ENCODE data around the gene TYMS.
"Not testable (repeated sequence)": the region's sequence is repeated elsewhere in the genome, so short reads cannot be mapped to it uniquely, and the experiment has no call there.

DNA sequence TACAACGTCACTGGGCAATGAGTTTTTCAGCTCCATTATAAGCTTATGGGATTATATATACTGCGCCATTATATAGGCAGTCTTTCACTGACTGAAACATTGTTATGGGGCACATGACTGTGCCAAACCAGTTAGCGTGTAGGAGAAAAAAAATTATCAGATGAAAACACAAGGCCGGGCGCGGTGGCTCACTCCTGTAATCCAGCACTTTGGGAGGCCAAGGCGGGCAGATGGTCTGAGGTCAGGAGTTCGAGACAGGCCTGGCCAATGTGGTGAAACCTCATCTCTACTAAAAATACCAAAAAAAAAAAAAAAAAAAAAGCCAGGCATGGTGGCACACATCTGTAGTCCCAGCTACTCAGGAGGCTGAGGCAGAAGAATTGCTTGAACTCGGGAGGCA, 25.0 kb downstream of the TYMS start:
- TF ChIP-seq POLR3A (IDR thresholded peaks at IDR 0.05; ENCODE audit: borderline replicate concordance, extremely low read depth, insufficient read depth, insufficient read length); SRF (CRISPR knock-in tag; IDR thresholded peaks at IDR 0.05); FOXJ3 (CRISPR knock-in tag; IDR thresholded peaks at IDR 0.05); ZNF143 (CRISPR knock-in tag; IDR thresholded peaks at IDR 0.05); PHB2 (IDR thresholded peaks at IDR 0.05; ENCODE audit: low read depth); EGR1 (conservative IDR thresholded peaks at IDR 0.05); FOS (IDR thresholded peaks at IDR 0.05; ENCODE audit: extremely low read depth, insufficient read length); NFE2L1 (tag; IDR thresholded peaks at IDR 0.05; ENCODE audit: borderline replicate concordance, low read depth): not testable (repeated sequence)
- TF ChIP-seq, protein P1, sequence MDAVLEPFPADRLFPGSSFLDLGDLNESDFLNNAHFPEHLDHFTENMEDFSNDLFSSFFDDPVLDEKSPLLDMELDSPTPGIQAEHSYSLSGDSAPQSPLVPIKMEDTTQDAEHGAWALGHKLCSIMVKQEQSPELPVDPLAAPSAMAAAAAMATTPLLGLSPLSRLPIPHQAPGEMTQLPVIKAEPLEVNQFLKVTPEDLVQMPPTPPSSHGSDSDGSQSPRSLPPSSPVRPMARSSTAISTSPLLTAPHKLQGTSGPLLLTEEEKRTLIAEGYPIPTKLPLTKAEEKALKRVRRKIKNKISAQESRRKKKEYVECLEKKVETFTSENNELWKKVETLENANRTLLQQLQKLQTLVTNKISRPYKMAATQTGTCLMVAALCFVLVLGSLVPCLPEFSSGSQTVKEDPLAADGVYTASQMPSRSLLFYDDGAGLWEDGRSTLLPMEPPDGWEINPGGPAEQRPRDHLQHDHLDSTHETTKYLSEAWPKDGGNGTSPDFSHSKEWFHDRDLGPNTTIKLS (IDR thresholded peaks at IDR 0.05; ENCODE audit: borderline replicate concordance, low read depth): not testable (repeated sequence)
- TF ChIP-seq, protein P2, sequence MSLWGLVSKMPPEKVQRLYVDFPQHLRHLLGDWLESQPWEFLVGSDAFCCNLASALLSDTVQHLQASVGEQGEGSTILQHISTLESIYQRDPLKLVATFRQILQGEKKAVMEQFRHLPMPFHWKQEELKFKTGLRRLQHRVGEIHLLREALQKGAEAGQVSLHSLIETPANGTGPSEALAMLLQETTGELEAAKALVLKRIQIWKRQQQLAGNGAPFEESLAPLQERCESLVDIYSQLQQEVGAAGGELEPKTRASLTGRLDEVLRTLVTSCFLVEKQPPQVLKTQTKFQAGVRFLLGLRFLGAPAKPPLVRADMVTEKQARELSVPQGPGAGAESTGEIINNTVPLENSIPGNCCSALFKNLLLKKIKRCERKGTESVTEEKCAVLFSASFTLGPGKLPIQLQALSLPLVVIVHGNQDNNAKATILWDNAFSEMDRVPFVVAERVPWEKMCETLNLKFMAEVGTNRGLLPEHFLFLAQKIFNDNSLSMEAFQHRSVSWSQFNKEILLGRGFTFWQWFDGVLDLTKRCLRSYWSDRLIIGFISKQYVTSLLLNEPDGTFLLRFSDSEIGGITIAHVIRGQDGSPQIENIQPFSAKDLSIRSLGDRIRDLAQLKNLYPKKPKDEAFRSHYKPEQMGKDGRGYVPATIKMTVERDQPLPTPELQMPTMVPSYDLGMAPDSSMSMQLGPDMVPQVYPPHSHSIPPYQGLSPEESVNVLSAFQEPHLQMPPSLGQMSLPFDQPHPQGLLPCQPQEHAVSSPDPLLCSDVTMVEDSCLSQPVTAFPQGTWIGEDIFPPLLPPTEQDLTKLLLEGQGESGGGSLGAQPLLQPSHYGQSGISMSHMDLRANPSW (CRISPR knock-in tag; IDR thresholded peaks at IDR 0.05): not testable (repeated sequence)
- TF ChIP-seq, protein P3, sequence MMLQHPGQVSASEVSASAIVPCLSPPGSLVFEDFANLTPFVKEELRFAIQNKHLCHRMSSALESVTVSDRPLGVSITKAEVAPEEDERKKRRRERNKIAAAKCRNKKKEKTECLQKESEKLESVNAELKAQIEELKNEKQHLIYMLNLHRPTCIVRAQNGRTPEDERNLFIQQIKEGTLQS (IDR thresholded peaks at IDR 0.05): not testable (repeated sequence)
- TF ChIP-seq, protein P3 (CRISPR knock-in tag; conservative IDR thresholded peaks at IDR 0.05): not testable (repeated sequence)
- TF ChIP-seq, protein P4, sequence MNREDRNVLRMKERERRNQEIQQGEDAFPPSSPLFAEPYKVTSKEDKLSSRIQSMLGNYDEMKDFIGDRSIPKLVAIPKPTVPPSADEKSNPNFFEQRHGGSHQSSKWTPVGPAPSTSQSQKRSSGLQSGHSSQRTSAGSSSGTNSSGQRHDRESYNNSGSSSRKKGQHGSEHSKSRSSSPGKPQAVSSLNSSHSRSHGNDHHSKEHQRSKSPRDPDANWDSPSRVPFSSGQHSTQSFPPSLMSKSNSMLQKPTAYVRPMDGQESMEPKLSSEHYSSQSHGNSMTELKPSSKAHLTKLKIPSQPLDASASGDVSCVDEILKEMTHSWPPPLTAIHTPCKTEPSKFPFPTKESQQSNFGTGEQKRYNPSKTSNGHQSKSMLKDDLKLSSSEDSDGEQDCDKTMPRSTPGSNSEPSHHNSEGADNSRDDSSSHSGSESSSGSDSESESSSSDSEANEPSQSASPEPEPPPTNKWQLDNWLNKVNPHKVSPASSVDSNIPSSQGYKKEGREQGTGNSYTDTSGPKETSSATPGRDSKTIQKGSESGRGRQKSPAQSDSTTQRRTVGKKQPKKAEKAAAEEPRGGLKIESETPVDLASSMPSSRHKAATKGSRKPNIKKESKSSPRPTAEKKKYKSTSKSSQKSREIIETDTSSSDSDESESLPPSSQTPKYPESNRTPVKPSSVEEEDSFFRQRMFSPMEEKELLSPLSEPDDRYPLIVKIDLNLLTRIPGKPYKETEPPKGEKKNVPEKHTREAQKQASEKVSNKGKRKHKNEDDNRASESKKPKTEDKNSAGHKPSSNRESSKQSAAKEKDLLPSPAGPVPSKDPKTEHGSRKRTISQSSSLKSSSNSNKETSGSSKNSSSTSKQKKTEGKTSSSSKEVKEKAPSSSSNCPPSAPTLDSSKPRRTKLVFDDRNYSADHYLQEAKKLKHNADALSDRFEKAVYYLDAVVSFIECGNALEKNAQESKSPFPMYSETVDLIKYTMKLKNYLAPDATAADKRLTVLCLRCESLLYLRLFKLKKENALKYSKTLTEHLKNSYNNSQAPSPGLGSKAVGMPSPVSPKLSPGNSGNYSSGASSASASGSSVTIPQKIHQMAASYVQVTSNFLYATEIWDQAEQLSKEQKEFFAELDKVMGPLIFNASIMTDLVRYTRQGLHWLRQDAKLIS (CRISPR knock-in tag; IDR thresholded peaks at IDR 0.05): not testable (repeated sequence)
- TF ChIP-seq, protein P5, sequence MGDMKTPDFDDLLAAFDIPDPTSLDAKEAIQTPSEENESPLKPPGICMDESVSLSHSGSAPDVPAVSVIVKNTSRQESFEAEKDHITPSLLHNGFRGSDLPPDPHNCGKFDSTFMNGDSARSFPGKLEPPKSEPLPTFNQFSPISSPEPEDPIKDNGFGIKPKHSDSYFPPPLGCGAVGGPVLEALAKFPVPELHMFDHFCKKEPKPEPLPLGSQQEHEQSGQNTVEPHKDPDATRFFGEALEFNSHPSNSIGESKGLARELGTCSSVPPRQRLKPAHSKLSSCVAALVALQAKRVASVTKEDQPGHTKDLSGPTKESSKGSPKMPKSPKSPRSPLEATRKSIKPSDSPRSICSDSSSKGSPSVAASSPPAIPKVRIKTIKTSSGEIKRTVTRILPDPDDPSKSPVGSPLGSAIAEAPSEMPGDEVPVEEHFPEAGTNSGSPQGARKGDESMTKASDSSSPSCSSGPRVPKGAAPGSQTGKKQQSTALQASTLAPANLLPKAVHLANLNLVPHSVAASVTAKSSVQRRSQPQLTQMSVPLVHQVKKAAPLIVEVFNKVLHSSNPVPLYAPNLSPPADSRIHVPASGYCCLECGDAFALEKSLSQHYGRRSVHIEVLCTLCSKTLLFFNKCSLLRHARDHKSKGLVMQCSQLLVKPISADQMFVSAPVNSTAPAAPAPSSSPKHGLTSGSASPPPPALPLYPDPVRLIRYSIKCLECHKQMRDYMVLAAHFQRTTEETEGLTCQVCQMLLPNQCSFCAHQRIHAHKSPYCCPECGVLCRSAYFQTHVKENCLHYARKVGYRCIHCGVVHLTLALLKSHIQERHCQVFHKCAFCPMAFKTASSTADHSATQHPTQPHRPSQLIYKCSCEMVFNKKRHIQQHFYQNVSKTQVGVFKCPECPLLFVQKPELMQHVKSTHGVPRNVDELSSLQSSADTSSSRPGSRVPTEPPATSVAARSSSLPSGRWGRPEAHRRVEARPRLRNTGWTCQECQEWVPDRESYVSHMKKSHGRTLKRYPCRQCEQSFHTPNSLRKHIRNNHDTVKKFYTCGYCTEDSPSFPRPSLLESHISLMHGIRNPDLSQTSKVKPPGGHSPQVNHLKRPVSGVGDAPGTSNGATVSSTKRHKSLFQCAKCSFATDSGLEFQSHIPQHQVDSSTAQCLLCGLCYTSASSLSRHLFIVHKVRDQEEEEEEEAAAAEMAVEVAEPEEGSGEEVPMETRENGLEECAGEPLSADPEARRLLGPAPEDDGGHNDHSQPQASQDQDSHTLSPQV (IDR thresholded peaks at IDR 0.05): not testable (repeated sequence)
